ENCODE data around the gene ARSI.

Gene ARSI

GRCh38 chr5:150291388-150292385 lies 11.0 kb downstream of the ARSI start:
- H3K27me3 Mint-ChIP-seq, result peaks cover 12% of the 10 kb centered on the region
- no peaks in the 10 kb centered on the region for H3K9me3 Mint-ChIP-seq
- DNase-seq (ENCODE audit: low spot score in 2 of 2) (no peak), ATAC-seq (replicated peaks; ENCODE audit: extremely low read depth, poor library complexity, severe bottlenecking) (no peak)
- no peaks in the 10 kb centered on the region for H3K36me3 Mint-ChIP-seq (ENCODE audit: insufficient read depth)
- no peak overlapping the region for H3K27ac Mint-ChIP-seq (ENCODE audit: low read depth)
- H3K4me1 Mint-ChIP-seq, result no peaks in the 10 kb centered on the region
- H3K4me3 Mint-ChIP-seq, result no peak overlapping the region

- Mint-ChIP-seq H3K9me3 (no peaks in the 10 kb centered on the region), H3K27me3 (peaks cover 12% of the 10 kb centered on the region), H3K27ac (ENCODE audit: low read depth) (no peak within 1 kb of the TSS), H3K4me1 (no peaks in the 10 kb centered on the region), H3K36me3 (ENCODE audit: insufficient read depth) (no peaks in the 10 kb centered on the region), H3K4me3 (no peak within 1 kb of the TSS)
- no peak for DNase-seq (ENCODE audit: low spot score in 2 of 2)
- no peak for ATAC-seq (replicated peaks; ENCODE audit: extremely low read depth, poor library complexity, severe bottlenecking)
These were observed 12.9 kb downstream of the ARSI start, which contains the start of gene CAMK2A for GRCh38 chr5:150289551-150290390. Gene CAMK2A, minus strand, starts transcription at chr5:150289773. Its CDS starts 148 bp downstream, at chr5:150289625.

DNA sequence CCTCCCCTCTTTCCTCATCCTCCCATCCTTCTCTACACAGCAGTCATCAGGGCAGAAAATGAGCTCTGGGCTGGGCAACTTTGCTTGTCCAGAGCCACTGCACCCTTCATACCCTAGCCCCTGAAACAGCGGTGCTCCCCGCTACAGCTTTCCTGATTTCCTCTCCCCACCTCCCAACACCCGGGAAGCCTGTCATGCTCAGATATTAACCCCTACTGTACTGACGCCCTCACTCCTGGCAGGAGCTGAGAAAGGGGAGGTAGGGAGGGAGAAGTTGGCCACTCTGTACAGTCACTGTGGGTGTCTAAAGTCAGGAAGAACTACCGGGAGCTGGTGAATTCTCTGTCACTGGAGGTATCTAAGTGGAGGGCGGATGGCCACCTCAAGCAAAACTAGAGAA lies 13.9 kb downstream of the ARSI start:
- Mint-ChIP-seq H3K4me3 (no peak overlapping the region), H3K27me3 (peaks cover 12% of the 10 kb centered on the region), H3K9me3 (no peaks in the 10 kb centered on the region), H3K27ac (ENCODE audit: low read depth) (no peak overlapping the region), H3K4me1 (no peaks in the 10 kb centered on the region), H3K36me3 (ENCODE audit: insufficient read depth) (no peaks in the 10 kb centered on the region)
- ATAC-seq (replicated peaks; ENCODE audit: extremely low read depth, poor library complexity, severe bottlenecking) (no peak), DNase-seq (ENCODE audit: low spot score in 2 of 2) (no peak)

- H3K4me3 Mint-ChIP-seq, result no peak overlapping the region
- H3K27ac Mint-ChIP-seq (ENCODE audit: low read depth), result no peak overlapping the region
- no peaks in the 10 kb centered on the region for H3K36me3 Mint-ChIP-seq (ENCODE audit: insufficient read depth)
- ATAC-seq (replicated peaks; ENCODE audit: extremely low read depth, poor library complexity, severe bottlenecking) (no peak), DNase-seq (ENCODE audit: low spot score in 2 of 2) (no peak)
- H3K9me3 Mint-ChIP-seq, result no peaks in the 10 kb centered on the region
- peaks cover 12% of the 10 kb centered on the region for H3K27me3 Mint-ChIP-seq
- H3K4me1 Mint-ChIP-seq, result no peaks in the 10 kb centered on the region
These were observed 14.3 kb downstream of the ARSI start for GRCh38 chr5:150288361-150288760.

GRCh38 chr5:150286820-150287219 lies 15.9 kb downstream of the ARSI start:
- no peak overlapping the region for H3K27ac Mint-ChIP-seq (ENCODE audit: low read depth)
- no peak overlapping the region for H3K4me3 Mint-ChIP-seq
- ATAC-seq (replicated peaks; ENCODE audit: extremely low read depth, poor library complexity, severe bottlenecking) (peak; percentile 28), DNase-seq (ENCODE audit: low spot score in 2 of 2) (no peak)
- no peaks in the 10 kb centered on the region for H3K36me3 Mint-ChIP-seq (ENCODE audit: insufficient read depth)
- peaks cover 12% of the 10 kb centered on the region for H3K27me3 Mint-ChIP-seq
- H3K4me1 Mint-ChIP-seq, result no peaks in the 10 kb centered on the region
- no peaks in the 10 kb centered on the region for H3K9me3 Mint-ChIP-seq

GRCh38 chr5:150285114-150285513 lies 17.6 kb downstream of the ARSI start:
- no peaks in the 10 kb centered on the region for H3K4me1 Mint-ChIP-seq
- no peaks in the 10 kb centered on the region for H3K36me3 Mint-ChIP-seq (ENCODE audit: insufficient read depth)
- H3K27ac Mint-ChIP-seq (ENCODE audit: low read depth), result no peak overlapping the region
- no peaks in the 10 kb centered on the region for H3K9me3 Mint-ChIP-seq
- H3K4me3 Mint-ChIP-seq, result no peak overlapping the region
- ATAC-seq (replicated peaks; ENCODE audit: extremely low read depth, poor library complexity, severe bottlenecking) (no peak), DNase-seq (ENCODE audit: low spot score in 2 of 2) (no peak)
- H3K27me3 Mint-ChIP-seq, result peaks cover 17% of the 10 kb centered on the region

DNA sequence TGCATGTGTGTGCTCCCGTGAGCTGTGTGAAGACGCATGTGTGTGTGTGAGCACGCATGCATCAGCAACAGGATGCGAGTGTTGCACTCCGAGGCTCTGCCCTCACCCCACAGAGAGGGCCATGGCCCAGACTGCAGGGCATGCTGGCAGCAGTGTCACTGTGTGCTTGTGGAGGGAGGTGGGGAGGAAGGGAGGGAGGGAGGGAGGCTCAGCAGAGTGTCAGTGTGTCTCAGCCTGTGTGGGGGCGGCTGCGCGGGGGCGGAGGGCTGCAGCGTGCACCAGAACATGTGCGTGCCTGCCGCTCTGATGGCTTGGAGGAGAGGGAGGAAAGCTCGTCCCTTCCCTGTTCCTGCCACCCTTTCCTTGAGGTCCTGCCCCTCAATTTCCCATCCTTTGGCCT lies 18.4 kb downstream of the ARSI start:
- no peak for DNase-seq (ENCODE audit: low spot score in 2 of 2)
- Mint-ChIP-seq H3K27me3 (peaks cover 19% of the 10 kb centered on the region), H3K4me1 (no peaks in the 10 kb centered on the region), H3K27ac (ENCODE audit: low read depth) (no peak overlapping the region), H3K36me3 (ENCODE audit: insufficient read depth) (no peaks in the 10 kb centered on the region), H3K4me3 (no peak overlapping the region), H3K9me3 (no peaks in the 10 kb centered on the region)
- ATAC-seq (replicated peaks; ENCODE audit: extremely low read depth, poor library complexity, severe bottlenecking), result no peak

- Mint-ChIP-seq H3K4me1 (no peaks in the 10 kb centered on the region), H3K27ac (ENCODE audit: low read depth) (no peak overlapping the region), H3K27me3 (peaks cover 23% of the 10 kb centered on the region), H3K4me3 (no peak overlapping the region), H3K9me3 (no peaks in the 10 kb centered on the region), H3K36me3 (ENCODE audit: insufficient read depth) (no peaks in the 10 kb centered on the region)
- DNase-seq (ENCODE audit: low spot score in 2 of 2) (no peak), ATAC-seq (replicated peaks; ENCODE audit: extremely low read depth, poor library complexity, severe bottlenecking) (no peak)
These were observed 18.8 kb downstream of the ARSI start for GRCh38 chr5:150283904-150284303.

GRCh38 chr5:150281987-150282386 lies 20.7 kb downstream of the ARSI start:
- no peak for DNase-seq (ENCODE audit: low spot score in 2 of 2)
- Mint-ChIP-seq H3K27ac (ENCODE audit: low read depth) (no peak overlapping the region), H3K4me3 (no peak overlapping the region), H3K27me3 (peaks cover 24% of the 10 kb centered on the region), H3K36me3 (ENCODE audit: insufficient read depth) (no peaks in the 10 kb centered on the region), H3K9me3 (no peaks in the 10 kb centered on the region), H3K4me1 (no peaks in the 10 kb centered on the region)
- no peak for ATAC-seq (replicated peaks; ENCODE audit: extremely low read depth, poor library complexity, severe bottlenecking)

GRCh38 chr5:150279330-150280020 lies 23.2 kb downstream of the ARSI start:
- H3K27me3 Mint-ChIP-seq, result peaks cover 24% of the 10 kb centered on the region
- H3K4me1 Mint-ChIP-seq, result no peaks in the 10 kb centered on the region
- no peak overlapping the region for H3K4me3 Mint-ChIP-seq
- H3K36me3 Mint-ChIP-seq (ENCODE audit: insufficient read depth), result no peaks in the 10 kb centered on the region
- DNase-seq (ENCODE audit: low spot score in 2 of 2) (no peak), ATAC-seq (replicated peaks; ENCODE audit: extremely low read depth, poor library complexity, severe bottlenecking) (no peak)
- no peaks in the 10 kb centered on the region for H3K9me3 Mint-ChIP-seq
- H3K27ac Mint-ChIP-seq (ENCODE audit: low read depth), result no peak overlapping the region

DNA sequence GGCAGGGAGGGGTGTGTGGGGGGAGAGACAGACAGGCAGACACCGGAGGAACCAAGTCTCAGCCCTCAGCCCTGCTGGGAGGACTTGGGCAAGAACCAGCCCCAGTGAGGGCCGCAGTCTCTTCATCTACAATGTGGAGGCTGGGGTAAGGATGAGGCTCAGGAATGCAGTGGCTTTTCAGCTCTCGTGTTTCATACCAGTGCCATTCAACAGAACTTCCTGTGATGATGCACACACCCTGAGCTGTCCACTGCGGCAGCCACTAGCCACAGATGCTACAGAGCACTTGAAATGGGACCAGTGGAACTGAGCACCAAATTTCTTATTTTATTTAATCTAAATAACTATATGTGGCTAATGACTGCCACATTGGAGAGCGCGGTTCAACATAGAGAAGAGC lies 23.8 kb downstream of the ARSI start:
- no peak for DNase-seq (ENCODE audit: low spot score in 2 of 2)
- peaks cover 24% of the 10 kb centered on the region for H3K27me3 Mint-ChIP-seq
- H3K4me3 Mint-ChIP-seq, result no peak overlapping the region
- H3K27ac Mint-ChIP-seq (ENCODE audit: low read depth), result no peak overlapping the region
- no peaks in the 10 kb centered on the region for H3K36me3 Mint-ChIP-seq (ENCODE audit: insufficient read depth)
- H3K9me3 Mint-ChIP-seq, result no peaks in the 10 kb centered on the region
- no peak for ATAC-seq (replicated peaks; ENCODE audit: extremely low read depth, poor library complexity, severe bottlenecking)
- H3K4me1 Mint-ChIP-seq, result no peaks in the 10 kb centered on the region

DNA sequence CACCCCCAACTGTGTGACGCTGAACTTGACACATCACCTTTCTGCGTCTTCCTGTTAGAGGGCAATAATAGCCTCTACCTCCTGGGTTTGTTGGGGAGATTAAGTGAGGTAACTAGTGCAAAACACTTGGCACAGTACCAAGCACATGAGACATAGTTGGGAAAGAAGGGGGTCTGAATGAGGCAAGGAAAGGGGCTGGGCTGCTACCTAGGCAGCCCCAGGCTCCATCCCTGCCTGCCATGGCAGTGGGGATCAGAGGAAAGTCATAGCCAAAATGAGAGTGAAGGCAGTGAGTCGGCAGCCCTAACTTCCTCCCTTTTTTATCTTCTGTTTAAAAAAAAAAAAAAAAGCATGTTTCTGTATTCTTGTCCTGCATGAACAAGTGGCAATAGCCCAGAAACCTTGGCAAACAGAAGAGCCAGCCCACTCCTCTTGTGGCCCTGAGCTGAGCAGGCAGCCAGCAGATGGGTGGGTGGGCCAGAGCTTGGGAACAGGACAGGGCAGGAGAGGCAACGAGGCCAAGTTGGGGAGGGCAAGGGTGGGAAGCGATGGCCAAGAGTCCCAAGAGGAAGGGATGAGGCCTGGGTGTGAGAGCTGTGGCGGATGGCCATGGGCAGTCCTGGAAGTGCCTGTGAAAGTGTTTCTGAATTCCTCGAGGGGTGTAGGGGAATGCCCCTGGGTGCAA lies 24.5 kb downstream of the ARSI start:
- H3K27ac Mint-ChIP-seq (ENCODE audit: low read depth), result no peak overlapping the region
- H3K4me1 Mint-ChIP-seq, result no peaks in the 10 kb centered on the region
- no peak overlapping the region for H3K4me3 Mint-ChIP-seq
- ATAC-seq (replicated peaks; ENCODE audit: extremely low read depth, poor library complexity, severe bottlenecking) (no peak), DNase-seq (ENCODE audit: low spot score in 2 of 2) (no peak)
- no peaks in the 10 kb centered on the region for H3K36me3 Mint-ChIP-seq (ENCODE audit: insufficient read depth)
- no peaks in the 10 kb centered on the region for H3K9me3 Mint-ChIP-seq
- peaks cover 24% of the 10 kb centered on the region for H3K27me3 Mint-ChIP-seq

Measured in central memory CD8-positive, alpha-beta T cell (primary cell).